Mucosa of descending colon (tissue), 3 donors: ENCODE measurements around the gene COBL. TPM values are rescaled to one million over a fixed set of nuclear protein-coding genes. Genes with fewer than 3 reads are reported as not detected.

Source experiments
- ATAC-seq: fragments of 200-7000 bp; cut with Tn5 transposase; one replicate; pipeline ENCODE4 v1.9.1; 2020; ENCODE audit warnings: mild to moderate bottlenecking, moderate library complexity
- DNase-seq, 3 donors: peaks; one replicate each; pipeline ENCODE4 v3.0.0-alpha.2; 2020
- H3K36me3 ChIP-seq: fragments of 200-600 bp; one replicate; pipeline ENCODE4 v1.8.0; 2021; ENCODE audit warnings: low read depth, mild to moderate bottlenecking
- H3K4me1 ChIP-seq: fragments of 200-600 bp; one replicate; pipeline ENCODE4 v1.8.0; 2021; ENCODE audit warnings: low read depth, mild to moderate bottlenecking
- H3K4me3 ChIP-seq: fragments of 200-600 bp; one replicate; pipeline ENCODE4 v1.8.0; 2021; ENCODE audit warnings: mild to moderate bottlenecking
- H3K9me3 ChIP-seq: fragments of 200-600 bp; one replicate; pipeline ENCODE4 v1.8.0; 2021; ENCODE audit warnings: mild to moderate bottlenecking
- intact Hi-C, 2 donors: fragments of 100-400 bp; cut with DNase I in 1 of 2; cut with micrococcal nuclease in 1 of 2; formaldehyde crosslinking; loops; one replicate each; pipeline versions ENCODE4 v1.11.0 to v1.11.1; 2022; cut with DNase I, micrococcal nuclease
- total RNA-seq, 3 donors: library from RNA; stranded (reverse); fragmentation: NEBNext Ultra II Directional in 2 of 3; extraction: Animal tissue kit (Norgen Biotek cat#: 25700) in 2 of 3; gene quantifications; one replicate each; pipeline versions ENCODE4 v1.2.1 to v1.2.4, GENCODE V29; 2021 to 2023
- TF ChIP-seq, protein P1 (sequence below): fragments of 200-600 bp; IDR thresholded peaks from one replicate; pipeline ENCODE4 v1.8.0; 2022; ENCODE audit warnings: antibody characterized with exemption, mild to moderate bottlenecking
- donor health status: DM: no; HTN: no; CAD: no; lungs with moderate emphysema.
- donor health status: DM: no; HTN: no; CAD: no.
- donor health status: DM: no; HTN: yes; CAD: no.

Gene COBL
- total RNA-seq, 3 donors from 2014 or later, result 48.6 to 91.8 (median 56.6) TPM

DNA sequence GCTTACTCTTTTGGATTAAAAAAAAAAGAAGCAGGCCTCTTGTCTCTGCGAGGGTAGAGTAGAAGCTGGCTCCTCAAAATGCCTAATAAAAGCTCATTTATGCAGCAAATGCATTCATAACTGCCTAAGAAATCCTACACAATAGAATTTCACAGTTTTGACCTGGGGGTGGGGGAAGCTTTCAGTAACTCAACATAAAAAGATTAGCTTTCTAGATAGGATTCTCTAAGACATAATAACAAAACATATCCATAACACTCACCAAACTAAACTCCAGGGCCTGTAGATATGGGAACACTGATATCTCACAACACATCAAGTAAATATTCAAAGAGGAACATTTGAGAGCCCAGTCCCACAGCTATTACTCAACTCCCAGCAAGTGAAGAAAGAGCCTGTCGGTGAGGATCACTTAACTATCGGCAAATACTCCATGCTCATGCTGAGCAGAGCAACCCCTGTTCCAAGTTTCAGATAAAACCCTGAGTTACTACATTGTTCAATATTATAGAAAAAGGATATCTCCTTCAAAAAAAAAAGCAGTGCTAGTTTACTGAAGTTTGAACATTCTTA lies 88.1 kb downstream of the COBL start:
- Histone ChIP-seq H3K36me3 (no peaks in the 10 kb centered on the region), H3K9me3 (no peaks in the 10 kb centered on the region), H3K4me3 (no peak overlapping the region), H3K4me1 (peaks cover 10% of the 10 kb centered on the region)
- intact Hi-C loops, result no loop called here
- TF ChIP-seq, protein P1, sequence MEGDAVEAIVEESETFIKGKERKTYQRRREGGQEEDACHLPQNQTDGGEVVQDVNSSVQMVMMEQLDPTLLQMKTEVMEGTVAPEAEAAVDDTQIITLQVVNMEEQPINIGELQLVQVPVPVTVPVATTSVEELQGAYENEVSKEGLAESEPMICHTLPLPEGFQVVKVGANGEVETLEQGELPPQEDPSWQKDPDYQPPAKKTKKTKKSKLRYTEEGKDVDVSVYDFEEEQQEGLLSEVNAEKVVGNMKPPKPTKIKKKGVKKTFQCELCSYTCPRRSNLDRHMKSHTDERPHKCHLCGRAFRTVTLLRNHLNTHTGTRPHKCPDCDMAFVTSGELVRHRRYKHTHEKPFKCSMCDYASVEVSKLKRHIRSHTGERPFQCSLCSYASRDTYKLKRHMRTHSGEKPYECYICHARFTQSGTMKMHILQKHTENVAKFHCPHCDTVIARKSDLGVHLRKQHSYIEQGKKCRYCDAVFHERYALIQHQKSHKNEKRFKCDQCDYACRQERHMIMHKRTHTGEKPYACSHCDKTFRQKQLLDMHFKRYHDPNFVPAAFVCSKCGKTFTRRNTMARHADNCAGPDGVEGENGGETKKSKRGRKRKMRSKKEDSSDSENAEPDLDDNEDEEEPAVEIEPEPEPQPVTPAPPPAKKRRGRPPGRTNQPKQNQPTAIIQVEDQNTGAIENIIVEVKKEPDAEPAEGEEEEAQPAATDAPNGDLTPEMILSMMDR, result no peak
- DNase-seq, result no peak
- ATAC-seq, result no peak

DNA sequence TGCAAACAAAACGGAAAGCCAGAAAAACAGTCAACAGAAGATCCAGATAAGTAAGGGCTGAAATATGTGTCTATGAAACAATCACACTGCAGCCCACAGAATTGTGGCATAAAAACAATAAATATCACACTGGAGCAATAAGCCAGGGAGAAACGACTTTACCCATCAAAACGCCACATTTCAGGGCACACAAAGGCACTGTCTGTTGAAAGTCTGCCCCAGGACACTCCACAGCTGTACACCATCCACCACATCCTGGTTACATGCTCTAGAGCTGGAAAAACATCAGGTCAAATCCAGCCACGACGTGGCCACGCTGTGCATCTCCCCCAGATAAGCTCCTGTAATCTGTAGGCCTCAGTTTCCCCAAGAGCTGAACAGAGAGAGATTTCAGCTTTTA lies 88.7 kb downstream of the COBL start:
- no peak for DNase-seq
- H3K4me3 ChIP-seq, result no peak overlapping the region
- H3K4me1 ChIP-seq, result peaks cover 10% of the 10 kb centered on the region
- H3K36me3 ChIP-seq, result no peaks in the 10 kb centered on the region
- no peak for ATAC-seq
- TF ChIP-seq, protein P1, result no peak
- intact Hi-C loops, result no loop called here
- H3K9me3 ChIP-seq, result no peaks in the 10 kb centered on the region

DNA sequence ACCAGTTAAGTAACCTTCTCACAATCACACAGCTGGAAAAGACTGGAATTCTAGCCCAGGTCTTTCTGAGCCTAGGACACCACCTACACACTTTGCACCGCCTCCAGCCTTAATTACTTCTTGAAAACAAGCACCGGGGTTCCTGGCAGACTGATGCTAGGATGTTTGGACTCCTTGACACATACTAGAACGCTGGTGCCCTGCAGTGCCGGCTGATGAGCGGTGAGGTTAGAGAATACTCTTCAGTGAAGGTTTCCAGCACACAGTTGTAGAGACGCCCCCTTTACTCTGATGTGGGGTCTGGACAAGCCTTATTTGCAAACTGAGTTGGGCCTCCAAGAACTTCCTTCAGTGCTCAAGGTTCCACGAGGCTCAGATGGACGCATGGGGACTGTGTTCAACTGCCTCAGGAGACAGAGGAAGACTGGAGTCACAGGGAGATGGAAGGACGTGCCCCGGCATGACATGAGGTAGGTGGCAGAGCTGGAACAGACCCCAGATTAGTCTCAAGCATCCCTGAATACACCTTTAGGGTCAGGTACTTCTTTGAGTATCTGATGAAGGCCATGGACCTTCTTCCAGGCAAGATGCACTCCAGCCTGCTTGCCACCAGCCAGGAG lies 89.6 kb downstream of the COBL start:
- no peak for DNase-seq
- no peak overlapping the region for H3K4me3 ChIP-seq
- H3K4me1 ChIP-seq, result peaks cover 10% of the 10 kb centered on the region
- TF ChIP-seq, protein P1, result no peak
- H3K36me3 ChIP-seq, result no peaks in the 10 kb centered on the region
- ATAC-seq, result no peak
- intact Hi-C loops, result no loop called here
- H3K9me3 ChIP-seq, result no peaks in the 10 kb centered on the region

DNA sequence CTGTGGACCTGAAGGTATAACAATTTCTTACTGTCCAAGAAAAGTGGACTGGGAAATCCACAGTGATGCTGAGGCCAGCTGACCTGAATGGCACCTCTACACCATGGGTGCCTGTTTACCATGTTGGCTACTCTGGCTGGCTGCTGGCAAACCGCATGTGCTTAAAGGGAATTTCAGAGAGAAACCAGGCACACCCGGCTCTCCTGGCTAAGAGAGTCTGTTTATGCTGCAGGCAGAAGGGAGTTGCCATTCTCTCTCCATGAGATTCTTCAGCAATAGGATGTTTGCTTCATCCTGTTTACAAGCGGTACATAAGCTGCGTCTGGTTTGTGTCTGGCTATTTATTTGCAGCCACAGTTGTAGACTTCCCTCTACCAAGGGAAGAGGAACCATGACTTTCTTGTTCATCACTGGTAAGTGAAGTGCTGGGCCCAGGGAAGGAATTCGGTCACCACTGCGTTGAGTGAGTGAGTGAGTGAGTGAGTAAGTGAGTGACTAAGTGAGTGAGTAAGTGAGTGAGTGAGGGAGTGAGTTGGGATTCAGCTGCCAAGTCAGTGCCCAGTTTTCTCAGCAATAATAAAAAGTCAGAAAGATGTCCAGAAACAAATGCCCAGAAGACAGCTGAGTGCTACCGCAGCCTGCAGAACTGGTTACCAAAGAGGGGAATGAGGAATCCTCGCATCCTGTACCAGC lies 90.4 kb downstream of the COBL start:
- ATAC-seq, result no peak
- intact Hi-C loops, result no loop called here
- TF ChIP-seq, protein P1, result no peak

DNA sequence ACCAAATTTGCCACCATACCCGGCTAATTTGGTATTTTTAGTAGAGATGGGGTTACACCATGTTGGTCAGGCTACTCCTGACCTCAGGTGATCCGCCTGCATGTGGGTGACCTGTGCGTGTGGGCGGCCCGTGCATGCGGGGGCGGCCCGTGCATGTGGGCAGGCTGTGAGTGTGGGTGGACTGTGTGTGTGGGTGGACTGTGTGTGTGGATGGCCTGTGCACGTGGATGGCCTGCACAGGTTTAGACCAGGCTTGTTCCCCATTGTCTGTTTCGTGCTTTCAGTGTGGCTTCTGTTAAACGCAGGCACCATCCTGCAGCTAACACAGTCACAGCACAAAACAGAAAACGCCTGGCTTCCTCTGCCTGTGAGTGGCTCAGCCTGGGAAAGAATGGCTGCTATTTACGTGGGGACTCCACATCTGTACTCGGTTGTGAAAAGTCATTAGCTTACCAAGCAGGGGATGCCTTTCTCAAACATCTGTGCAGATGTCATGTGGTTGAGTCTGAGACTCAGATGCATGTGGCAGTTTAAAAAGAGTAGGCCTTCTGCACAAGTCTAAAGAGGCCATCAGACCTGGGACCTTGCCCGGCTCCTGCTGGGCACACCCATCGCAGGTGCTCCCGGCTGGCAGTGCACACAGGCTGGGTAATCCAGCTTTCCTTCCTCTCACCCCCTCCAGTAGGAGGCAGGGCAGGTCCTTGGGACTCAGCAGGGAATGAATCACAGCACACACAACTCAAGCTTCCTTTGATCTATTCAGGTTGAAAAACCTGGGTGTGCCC lies 91.6 kb downstream of the COBL start:
- no peak overlapping the region for H3K4me3 ChIP-seq
- DNase-seq, result peak; percentile 81 to 87 (median 86)
- TF ChIP-seq, protein P1, result peak; percentile 50
- peaks cover 10% of the 10 kb centered on the region for H3K4me1 ChIP-seq
- intact Hi-C loops, result no loop called here
- peak; percentile 98 for ATAC-seq
- H3K9me3 ChIP-seq, result no peaks in the 10 kb centered on the region
- H3K36me3 ChIP-seq, result no peaks in the 10 kb centered on the region

More for the DNA sequence above, 90.4 kb downstream of the COBL start:
- H3K9me3 ChIP-seq, result no peaks in the 10 kb centered on the region
- DNase-seq, result no peak
- H3K36me3 ChIP-seq, result no peaks in the 10 kb centered on the region
- peaks cover 10% of the 10 kb centered on the region for H3K4me1 ChIP-seq
- no peak overlapping the region for H3K4me3 ChIP-seq
